GM12874 (cell line): Measurements from ENCODE around the gene TANC1.

ENCODE experiments used
- CTCF ChIP-seq: IDR thresholded peaks from 2 replicates; pipeline ENCODE4 v1.5.1; 2011; ENCODE audit warnings: low read depth, mild to moderate bottlenecking, control low read depth, low read length, moderate library complexity; ENCODE audit not compliant: insufficient read depth

The TANC1 gene

GRCh38 chr2:159069229-159069628, 100.8 kb downstream of the TANC1 start:
- TF ChIP-seq CTCF = no peak

GRCh38 chr2:159070235-159070634, 101.8 kb downstream of the TANC1 start:
- no peak for TF ChIP-seq CTCF

- no peak for TF ChIP-seq CTCF
Measured at GRCh38 chr2:159071190-159071915, 102.9 kb downstream of the TANC1 start.

DNA sequence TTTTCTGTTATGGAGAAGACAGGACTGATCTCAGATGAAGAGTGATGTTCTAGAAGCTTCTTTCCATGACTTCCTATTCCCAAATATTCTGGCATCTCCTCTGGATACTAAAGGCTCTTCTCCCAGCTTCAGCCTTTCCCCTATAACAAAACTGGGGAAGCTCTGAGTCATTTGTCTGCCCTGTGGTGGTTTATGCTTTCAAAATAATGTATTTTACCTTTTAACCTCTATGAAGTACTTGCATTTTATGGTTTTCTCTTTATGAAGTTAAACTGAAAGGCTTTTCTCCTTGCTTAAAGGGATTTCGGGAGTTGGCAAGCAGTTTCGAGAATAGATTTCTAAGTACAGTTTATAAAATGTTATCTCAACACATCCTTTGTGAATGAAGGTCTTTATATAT, 104.4 kb downstream of the TANC1 start:
- no peak for TF ChIP-seq CTCF

DNA sequence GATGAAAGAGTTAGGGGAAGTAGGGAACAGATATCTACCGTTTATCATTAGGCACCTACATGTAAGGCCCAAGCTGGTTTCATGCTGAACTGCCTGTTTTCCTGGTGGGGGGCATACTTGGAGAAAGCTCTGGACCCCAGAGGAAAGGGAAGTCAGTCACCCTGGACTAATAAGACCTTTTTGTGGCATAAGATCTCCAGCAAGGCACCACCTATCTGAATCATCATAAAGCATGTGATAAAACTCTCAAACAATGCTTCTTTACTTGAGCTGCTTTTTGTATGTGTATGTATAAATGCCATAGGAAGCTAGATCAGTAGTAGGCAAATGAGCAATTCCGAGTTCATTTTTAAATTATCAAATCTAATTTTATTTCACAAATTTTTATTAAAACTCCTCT, 104.8 kb downstream of the TANC1 start:
- no peak for TF ChIP-seq CTCF

DNA sequence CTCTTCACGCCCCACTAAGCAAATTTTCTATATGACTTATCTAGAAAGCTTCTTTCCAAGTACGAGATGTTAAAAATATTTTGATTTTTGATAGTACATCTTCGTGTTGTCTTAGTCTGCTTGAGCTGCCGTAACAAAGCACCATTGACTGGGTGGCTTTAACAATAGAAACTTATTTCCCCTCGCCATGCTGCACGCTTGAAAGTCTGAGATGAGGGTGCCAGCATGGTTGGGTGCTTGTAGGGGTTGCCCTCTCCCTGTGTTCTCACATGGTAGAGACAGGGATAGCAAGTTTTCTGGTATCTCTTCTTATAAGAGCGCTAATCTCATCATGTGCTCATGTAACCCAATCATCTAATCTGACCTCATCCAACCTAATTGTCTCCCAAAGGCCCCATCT, 106.2 kb downstream of the TANC1 start:
- no peak for TF ChIP-seq CTCF

DNA sequence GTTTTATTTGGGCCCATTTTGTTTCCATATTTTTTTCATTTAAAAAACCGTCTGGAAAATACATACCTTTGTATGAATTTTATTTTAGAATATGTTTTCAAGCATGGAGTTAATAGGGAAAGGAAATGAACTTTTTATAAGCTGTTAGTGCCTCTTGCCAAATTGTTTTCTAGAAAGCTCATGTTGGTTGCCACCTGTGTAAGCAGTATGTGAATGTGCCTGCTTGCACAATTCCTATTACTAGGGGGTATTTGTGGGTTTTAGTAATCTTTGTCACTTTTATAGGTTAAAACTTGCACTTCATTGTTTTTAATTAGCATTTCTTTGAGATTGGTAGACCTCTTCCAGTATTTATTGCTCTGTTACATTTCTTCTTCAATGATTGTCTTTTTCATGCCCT, 107.3 kb downstream of the TANC1 start:
- TF ChIP-seq CTCF = no peak

- TF ChIP-seq CTCF = no peak
Measured at GRCh38 chr2:159076241-159076640, 107.8 kb downstream of the TANC1 start.
